HAP-1 (cell line): ENCODE measurements around the gene ZNF548.
A peak's percentile ranks its signal among the peaks of the same experiment; 100 is the strongest.

Experiments used
- DNase-seq, 2 experiments: peaks; one replicate each; pipeline ENCODE4 v3.0.0-alpha.2; 2016 to 2020; ENCODE audit warnings: low spot score in 2 of 2
- H3K27me3 ChIP-seq: fragments of 250-450 bp; sonication (Bioruptor Pico); 2 replicates; pipeline ENCODE4 v1.5.1; 2020; ENCODE audit warnings: low read depth, mild to moderate bottlenecking, moderate library complexity
- H3K36me3 ChIP-seq: fragments of 250-450 bp; sonication (Bioruptor Pico); replicated peaks from 2 replicates; pipeline ENCODE4 v1.5.1; 2020; ENCODE audit warnings: mild to moderate bottlenecking
- H3K4me1 ChIP-seq: fragments of 250-450 bp; sonication (Bioruptor Pico); 2 replicates; pipeline ENCODE4 v1.5.1; 2020; ENCODE audit warnings: mild to moderate bottlenecking
- H3K4me3 ChIP-seq: fragments of 250-450 bp; sonication (Bioruptor Pico); 2 replicates; pipeline ENCODE4 v1.5.1; 2020; ENCODE audit warnings: mild to moderate bottlenecking, moderate library complexity
- H3K9me3 ChIP-seq: fragments of 250-450 bp; sonication (Bioruptor Pico); 2 replicates; pipeline ENCODE4 v1.5.1; 2020; ENCODE audit warnings: mild to moderate bottlenecking, moderate library complexity
- in situ Hi-C: fragments of 300-500 bp; cut with MboI; formaldehyde crosslinking; loops from 3 replicates; pipeline ENCODE4 v1.14.3; 2020; ENCODE audit warnings: low sequenced_read_pairs, inconsistent platforms, mixed read lengths

The ZNF548 gene

GRCh38 chr19:57389730-57390598, at the start of gene ZNF548:
Gene ZNF548 (plus strand): TSS chr19:57389854. CDS start chr19:57390100, 246 bp downstream.
- no peaks in the 10 kb centered on the region for H3K36me3 ChIP-seq
- peaks cover 2% of the 10 kb centered on the region; the same call in 1 of the 2 replicates for H3K4me1 ChIP-seq
- H3K4me3 ChIP-seq, result peak within 1 kb of the TSS; percentile 84
- in situ Hi-C loops, result no loop called here
- H3K9me3 ChIP-seq, result no peaks in the 10 kb centered on the region
- H3K27me3 ChIP-seq, result no peaks in the 10 kb centered on the region
- peak; percentile 95 to 96 for DNase-seq

- no peaks in the 10 kb centered on the region for H3K4me1 ChIP-seq
- no peak for DNase-seq
- in situ Hi-C loops, result no loop called here
- H3K36me3 ChIP-seq, result no peaks in the 10 kb centered on the region
- no peak overlapping the region for H3K4me3 ChIP-seq
- H3K9me3 ChIP-seq, result no peaks in the 10 kb centered on the region
- H3K27me3 ChIP-seq, result no peaks in the 10 kb centered on the region
Measured at GRCh38 chr19:57342582-57342981, 47.1 kb upstream of the ZNF548 start.

- no peak for DNase-seq
- Histone ChIP-seq H3K4me3 (no peak overlapping the region), H3K9me3 (peaks cover 5% of the 10 kb centered on the region; the same call in 1 of the 2 replicates), H3K27me3 (no peaks in the 10 kb centered on the region), H3K36me3 (0 out of 2 replicates have a peak, but pooled peaks cover 3% of the 10 kb centered on the region), H3K4me1 (peaks cover 7% of the 10 kb centered on the region)
- in situ Hi-C loops, result no loop called here
Measured at GRCh38 chr19:57348136-57348535, 41.5 kb upstream of the ZNF548 start.

GRCh38 chr19:57350877-57351805, 38.5 kb upstream of the ZNF548 start, which contains the start of gene ZNF304:
Gene ZNF304 (plus strand): TSS chr19:57351271. CDS start chr19:57351665, 394 bp downstream.
- Histone ChIP-seq H3K36me3 (peaks cover 23% of the 10 kb centered on the region), H3K9me3 (peaks cover 5% of the 10 kb centered on the region; the same call in 1 of the 2 replicates), H3K4me3 (peak within 1 kb of the TSS; percentile 89), H3K4me1 (peaks cover 7% of the 10 kb centered on the region), H3K27me3 (no peaks in the 10 kb centered on the region)
- DNase-seq, result peak; percentile 90 to 91
- in situ Hi-C loops, result no loop called here

GRCh38 chr19:57351867-57352266, 37.8 kb upstream of the ZNF548 start:
- H3K36me3 ChIP-seq, result peaks cover 30% of the 10 kb centered on the region
- H3K4me1 ChIP-seq, result peaks cover 7% of the 10 kb centered on the region
- H3K9me3 ChIP-seq, result peaks cover 5% of the 10 kb centered on the region; the same call in 1 of the 2 replicates
- in situ Hi-C loops, result no loop called here
- no peak for DNase-seq
- H3K4me3 ChIP-seq, result peak overlapping the region; percentile 89
- H3K27me3 ChIP-seq, result no peaks in the 10 kb centered on the region

- Histone ChIP-seq H3K4me3 (no peak overlapping the region), H3K27me3 (no peaks in the 10 kb centered on the region), H3K9me3 (no peaks in the 10 kb centered on the region), H3K4me1 (peaks cover 3% of the 10 kb centered on the region), H3K36me3 (peaks cover 41% of the 10 kb centered on the region)
- in situ Hi-C loops, result no loop called here
- no peak for DNase-seq
Measured at GRCh38 chr19:57355916-57356315, 33.7 kb upstream of the ZNF548 start.

GRCh38 chr19:57357406-57357805, 32.2 kb upstream of the ZNF548 start:
- in situ Hi-C loops, result no loop called here
- Histone ChIP-seq H3K36me3 (peaks cover 38% of the 10 kb centered on the region), H3K4me3 (no peak overlapping the region), H3K4me1 (no peaks in the 10 kb centered on the region), H3K27me3 (no peaks in the 10 kb centered on the region), H3K9me3 (no peaks in the 10 kb centered on the region)
- no peak for DNase-seq

- no peak overlapping the region for H3K4me3 ChIP-seq
- H3K4me1 ChIP-seq, result peaks cover 3% of the 10 kb centered on the region; the same call in 1 of the 2 replicates
- DNase-seq, result no peak
- no peaks in the 10 kb centered on the region for H3K9me3 ChIP-seq
- no peaks in the 10 kb centered on the region for H3K27me3 ChIP-seq
- in situ Hi-C loops, result no loop called here
- peaks cover 35% of the 10 kb centered on the region for H3K36me3 ChIP-seq
Measured at GRCh38 chr19:57359300-57359699, 30.4 kb upstream of the ZNF548 start.

GRCh38 chr19:57362419-57362818, 27.2 kb upstream of the ZNF548 start:
- in situ Hi-C loops, result no loop called here
- peak overlapping the region; percentile 51; the same call in 1 of the 2 replicates for H3K4me3 ChIP-seq
- no peak for DNase-seq
- H3K4me1 ChIP-seq, result peaks cover 3% of the 10 kb centered on the region; the same call in 1 of the 2 replicates
- peaks cover 5% of the 10 kb centered on the region for H3K36me3 ChIP-seq
- 0 out of 2 replicates have a peak, but pooled peaks cover 3% of the 10 kb centered on the region for H3K9me3 ChIP-seq
- H3K27me3 ChIP-seq, result no peaks in the 10 kb centered on the region

GRCh38 chr19:57362997-57363687, 26.5 kb upstream of the ZNF548 start, which contains the start of the genes TRAPPC2B and ZNF547:
Gene TRAPPC2B (plus strand): TSS chr19:57363551. CDS start chr19:57364834, 1,283 bp downstream.
Gene ZNF547 (plus strand): TSS chr19:57363551. CDS start chr19:57368556, 5,005 bp downstream.
- peak within 1 kb of the TSS; percentile 51 for H3K4me3 ChIP-seq
- H3K27me3 ChIP-seq, result no peaks in the 10 kb centered on the region
- H3K36me3 ChIP-seq, result no peaks in the 10 kb centered on the region; the same call in 1 of the 2 replicates
- peaks cover 3% of the 10 kb centered on the region; the same call in 1 of the 2 replicates for H3K4me1 ChIP-seq
- 0 out of 2 replicates have a peak, but pooled peaks cover 3% of the 10 kb centered on the region for H3K9me3 ChIP-seq
- in situ Hi-C loops, result no loop called here
- peak; percentile 94 to 97 for DNase-seq

GRCh38 chr19:57363688-57364181, 25.9 kb upstream of the ZNF548 start:
- in situ Hi-C loops, result no loop called here
- Histone ChIP-seq H3K4me3 (peak overlapping the region; percentile 51), H3K36me3 (no peaks in the 10 kb centered on the region), H3K9me3 (0 out of 2 replicates have a peak, but pooled peaks cover 3% of the 10 kb centered on the region), H3K27me3 (no peaks in the 10 kb centered on the region), H3K4me1 (peaks cover 3% of the 10 kb centered on the region; the same call in 1 of the 2 replicates)
- DNase-seq, result peak in 1 of 2 experiments; percentile 8

GRCh38 chr19:57366776-57367175, 22.9 kb upstream of the ZNF548 start:
- Histone ChIP-seq H3K27me3 (no peaks in the 10 kb centered on the region), H3K4me3 (no peak overlapping the region), H3K9me3 (0 out of 2 replicates have a peak, but pooled peaks cover 3% of the 10 kb centered on the region), H3K36me3 (no peaks in the 10 kb centered on the region; the same call in 1 of the 2 replicates), H3K4me1 (peaks cover 3% of the 10 kb centered on the region; the same call in 1 of the 2 replicates)
- DNase-seq, result no peak
- in situ Hi-C loops, result no loop called here
